Measurements from ENCODE around the gene NME1. TPM values are rescaled to one million over a fixed set of nuclear protein-coding genes. Genes with fewer than 3 reads are reported as not detected.

Gene NME1
- polyA plus RNA-seq, 1 experiment: 178 TPM

DNA sequence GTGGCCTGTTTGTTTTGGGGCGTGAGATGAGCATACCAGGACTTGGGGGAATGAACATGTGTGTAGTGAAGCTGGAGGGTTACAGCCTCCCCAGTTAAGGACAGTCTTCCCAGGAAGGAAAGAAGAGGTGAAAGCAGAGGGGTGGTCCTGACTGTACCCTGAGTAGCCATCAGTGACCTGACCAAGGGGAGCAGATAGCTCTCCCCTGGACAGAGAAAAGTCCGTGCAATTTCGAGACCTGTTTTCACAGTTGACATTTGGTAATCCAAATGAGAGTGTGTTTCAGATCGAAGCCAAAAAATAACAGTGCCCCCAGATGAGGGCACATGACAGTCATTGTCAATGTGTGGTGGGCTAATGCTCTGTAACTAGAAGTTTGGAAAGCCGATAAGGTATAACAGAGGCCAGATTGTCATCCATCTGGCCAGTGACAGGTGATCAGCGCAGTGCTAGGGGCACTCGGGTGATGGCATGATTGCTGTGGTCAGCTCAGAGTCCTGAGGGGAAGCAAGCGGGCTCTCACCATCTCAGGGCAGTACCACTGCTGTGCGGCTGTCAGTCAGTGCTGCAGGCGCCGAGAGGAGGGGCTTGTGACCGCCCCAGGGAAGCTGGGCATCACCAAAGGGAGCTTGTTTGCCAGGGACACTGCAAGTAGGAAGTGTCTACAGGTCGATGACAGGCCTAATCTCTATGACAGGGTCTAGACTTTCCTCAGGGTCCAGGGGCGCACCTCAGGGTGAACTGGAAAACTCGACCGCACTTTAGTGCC, 11.7 kb downstream of the NME1 start:
- CTCF ChIA-PET: interaction anchor here (0.6 to 1.4 kb wide), 5 partner anchors 12 to 167 kb away, joined by 3 to 5 read pairs (median 3); partner anchors contain the start of gene NME1
- no peaks in the 10 kb centered on the region for H3K27me3 ChIP-seq (ENCODE audit: control insufficient read depth, insufficient read depth, low read length)
- peak overlapping the region; percentile 90; the same call in 1 of the 2 replicates for H3K4me3 ChIP-seq (ENCODE audit: low read depth, low read length)
- H3K36me3 ChIP-seq (ENCODE audit: control insufficient read depth, insufficient read depth, low read length): peaks cover 13% of the 10 kb centered on the region
- TF ChIP-seq, protein P1, sequence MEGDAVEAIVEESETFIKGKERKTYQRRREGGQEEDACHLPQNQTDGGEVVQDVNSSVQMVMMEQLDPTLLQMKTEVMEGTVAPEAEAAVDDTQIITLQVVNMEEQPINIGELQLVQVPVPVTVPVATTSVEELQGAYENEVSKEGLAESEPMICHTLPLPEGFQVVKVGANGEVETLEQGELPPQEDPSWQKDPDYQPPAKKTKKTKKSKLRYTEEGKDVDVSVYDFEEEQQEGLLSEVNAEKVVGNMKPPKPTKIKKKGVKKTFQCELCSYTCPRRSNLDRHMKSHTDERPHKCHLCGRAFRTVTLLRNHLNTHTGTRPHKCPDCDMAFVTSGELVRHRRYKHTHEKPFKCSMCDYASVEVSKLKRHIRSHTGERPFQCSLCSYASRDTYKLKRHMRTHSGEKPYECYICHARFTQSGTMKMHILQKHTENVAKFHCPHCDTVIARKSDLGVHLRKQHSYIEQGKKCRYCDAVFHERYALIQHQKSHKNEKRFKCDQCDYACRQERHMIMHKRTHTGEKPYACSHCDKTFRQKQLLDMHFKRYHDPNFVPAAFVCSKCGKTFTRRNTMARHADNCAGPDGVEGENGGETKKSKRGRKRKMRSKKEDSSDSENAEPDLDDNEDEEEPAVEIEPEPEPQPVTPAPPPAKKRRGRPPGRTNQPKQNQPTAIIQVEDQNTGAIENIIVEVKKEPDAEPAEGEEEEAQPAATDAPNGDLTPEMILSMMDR (IDR thresholded peaks at IDR 0.05; ENCODE audit: insufficient read depth, low read depth, low read length): no peak
- no peak for DNase-seq (ENCODE audit: low read depth)
- POLR2A ChIA-PET: no interaction called here

DNA sequence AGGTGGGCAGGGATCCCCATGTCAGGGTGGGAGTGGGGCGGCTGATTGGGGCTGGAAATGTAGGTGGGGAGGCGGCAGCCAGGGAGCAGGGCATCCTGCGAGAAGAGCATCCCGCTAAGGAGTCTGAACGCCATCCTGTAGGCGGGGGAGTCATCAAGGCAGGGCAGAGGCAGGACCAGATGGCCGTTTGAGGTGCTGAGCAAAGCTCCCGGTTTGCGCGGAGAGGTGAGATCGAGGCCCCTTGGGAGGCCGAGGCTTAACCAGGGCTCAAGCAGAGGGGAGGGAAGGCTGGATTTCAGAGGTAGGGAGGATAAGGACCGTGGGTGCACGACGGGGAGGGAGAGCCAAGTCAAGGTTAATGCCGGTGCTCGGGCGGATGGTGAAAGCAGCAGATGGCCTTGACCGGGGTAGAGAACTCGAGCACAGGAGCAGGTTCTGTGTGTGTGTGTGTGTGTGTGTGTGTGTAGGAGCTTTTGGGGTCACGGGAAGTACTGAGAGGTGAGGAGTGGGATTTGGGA, 12.4 kb downstream of the NME1 start:
- CTCF ChIA-PET: interaction anchor here (0.6 to 1.3 kb wide), 7 partner anchors 11 to 167 kb away, joined by 3 to 5 read pairs (median 3); partner anchors contain the start of gene NME1
- POLR2A ChIA-PET: no interaction called here

DNA sequence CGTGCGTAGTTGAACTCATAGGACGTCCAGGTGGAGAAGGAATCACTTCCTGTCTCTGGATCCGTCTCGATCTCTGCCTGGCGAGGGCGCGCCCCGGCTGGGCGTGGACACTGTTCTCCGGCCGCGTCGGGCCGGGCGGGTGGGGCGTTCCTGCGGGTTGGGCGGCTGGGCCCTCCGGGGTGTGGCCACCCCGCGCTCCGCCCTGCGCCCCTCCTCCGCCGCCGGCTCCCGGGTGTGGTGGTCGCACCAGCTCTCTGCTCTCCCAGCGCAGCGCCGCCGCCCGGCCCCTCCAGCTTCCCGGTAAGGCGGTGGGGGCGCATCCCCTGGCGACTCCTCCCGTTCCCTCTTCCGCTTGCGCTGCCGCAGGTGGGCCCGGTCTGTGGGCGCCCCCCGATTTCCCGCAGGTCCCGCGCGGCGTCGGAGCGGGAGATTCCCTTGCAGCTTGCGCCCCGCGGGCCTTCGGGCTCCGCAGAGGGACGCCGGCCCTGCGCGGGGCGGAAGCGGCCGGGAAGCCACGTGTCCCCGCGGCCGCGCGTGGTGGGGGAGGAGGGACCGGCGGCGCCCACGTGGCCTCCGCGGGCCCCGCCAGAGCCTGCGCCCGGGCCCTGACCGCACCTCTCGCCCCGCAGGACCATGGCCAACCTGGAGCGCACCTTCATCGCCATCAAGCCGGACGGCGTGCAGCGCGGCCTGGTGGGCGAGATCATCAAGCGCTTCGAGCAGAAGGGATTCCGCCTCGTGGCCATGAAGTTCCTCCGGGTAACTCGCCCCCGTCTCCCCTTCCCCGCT, 13.0 kb downstream of the NME1 start, which contains the start of gene NME2:
NME2 (plus strand) TSS at position 214 of the 789 bp plus-strand sequence; CDS start at position 634, 420 bp downstream.
- no peaks in the 10 kb centered on the region for H3K27me3 ChIP-seq (ENCODE audit: control insufficient read depth, insufficient read depth, low read length)
- H3K4me3 ChIP-seq (ENCODE audit: low read depth, low read length): peak within 1 kb of the TSS; percentile 90
- H3K36me3 ChIP-seq (ENCODE audit: control insufficient read depth, insufficient read depth, low read length): peaks cover 15% of the 10 kb centered on the region
- ChIA-PET CTCF (interaction anchor here (0.8 to 1.3 kb wide), 4 partner anchors 12 to 168 kb away, joined by 3 read pairs; no protein-coding TSS in a partner anchor), POLR2A (no interaction called here)
- DNase-seq (ENCODE audit: low read depth): no peak
- TF ChIP-seq, protein P1 (IDR thresholded peaks at IDR 0.05; ENCODE audit: insufficient read depth, low read depth, low read length): no peak

More for the DNA sequence above, 12.4 kb downstream of the NME1 start:
- peak overlapping the region; percentile 90 for H3K4me3 ChIP-seq (ENCODE audit: low read depth, low read length)
- TF ChIP-seq, protein P1 (IDR thresholded peaks at IDR 0.05; ENCODE audit: insufficient read depth, low read depth, low read length): no peak
- DNase-seq (ENCODE audit: low read depth): no peak
- H3K27me3 ChIP-seq (ENCODE audit: control insufficient read depth, insufficient read depth, low read length): no peaks in the 10 kb centered on the region
- peaks cover 14% of the 10 kb centered on the region for H3K36me3 ChIP-seq (ENCODE audit: control insufficient read depth, insufficient read depth, low read length)

DNA sequence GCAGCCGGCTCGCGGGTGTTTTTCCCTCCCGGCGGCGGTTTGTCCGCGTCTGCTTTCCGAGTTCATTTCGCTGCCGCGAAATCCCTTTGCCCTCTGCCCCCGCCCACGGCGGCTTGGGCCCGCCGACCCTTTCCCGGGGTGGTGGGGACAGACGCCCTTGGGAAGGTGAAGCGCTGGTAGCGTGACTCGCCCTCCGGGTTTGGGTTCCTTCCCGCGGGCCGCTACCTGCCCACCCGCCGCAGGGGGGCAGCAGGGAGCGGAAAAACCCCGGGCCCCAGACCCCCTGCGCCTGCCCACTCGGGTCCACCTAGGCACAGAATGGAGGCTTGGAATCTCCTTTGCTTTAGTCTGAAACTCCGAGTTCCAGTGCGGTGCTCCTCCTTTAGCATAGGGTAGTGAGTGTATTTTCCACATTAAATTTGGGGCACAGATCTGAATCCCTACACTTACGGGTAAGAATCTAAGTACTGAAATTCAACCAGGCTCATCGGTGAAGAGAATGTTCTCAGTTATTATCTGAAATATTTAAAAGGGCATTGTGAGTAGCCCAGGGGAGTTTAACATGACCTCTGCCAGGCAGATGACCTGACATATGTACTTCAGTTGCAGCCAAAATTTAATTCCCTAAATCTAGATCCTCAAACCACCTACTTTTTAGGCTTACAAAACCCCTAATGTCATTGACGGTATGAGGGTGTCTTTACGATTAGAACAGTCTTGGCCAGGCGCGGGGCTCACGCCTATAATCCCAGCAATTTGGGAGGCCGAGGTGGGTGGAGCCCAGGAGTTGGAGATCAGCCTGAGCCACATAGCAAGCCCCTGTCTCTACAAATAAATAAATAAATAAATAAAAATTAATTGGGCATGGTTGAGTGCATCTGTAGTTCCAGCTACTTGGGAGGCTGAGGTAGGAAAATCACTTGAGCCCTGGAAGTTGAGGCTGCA, 13.9 kb downstream of the NME1 start:
- ChIA-PET POLR2A (no interaction called here), CTCF (interaction anchor here (0.9 to 1.1 kb wide), 2 partner anchors 12 to 24 kb away, joined by 3 to 4 read pairs; no protein-coding TSS in a partner anchor)
- TF ChIP-seq, protein P1 (IDR thresholded peaks at IDR 0.05; ENCODE audit: insufficient read depth, low read depth, low read length): peak; percentile 89
- Histone ChIP-seq H3K36me3 (ENCODE audit: control insufficient read depth, insufficient read depth, low read length) (peaks cover 13% of the 10 kb centered on the region), H3K4me3 (ENCODE audit: low read depth, low read length) (peak overlapping the region; percentile 90), H3K27me3 (ENCODE audit: control insufficient read depth, insufficient read depth, low read length) (no peaks in the 10 kb centered on the region)
- DNase-seq (ENCODE audit: low read depth): no peak
